Hematopoietic multipotent progenitor cell treated with erythropoietin and hydrocortisone succinate and interleukin-3 and kit ligand, for 15 days (in vitro differentiated cells): ENCODE results near the gene ZBTB7C.

Experiments used
- DNase-seq: peaks from one replicate; pipeline ENCODE4 v3.0.0-alpha.2; 2015; ENCODE audit warnings: low spot score

ZBTB7C gene

DNA sequence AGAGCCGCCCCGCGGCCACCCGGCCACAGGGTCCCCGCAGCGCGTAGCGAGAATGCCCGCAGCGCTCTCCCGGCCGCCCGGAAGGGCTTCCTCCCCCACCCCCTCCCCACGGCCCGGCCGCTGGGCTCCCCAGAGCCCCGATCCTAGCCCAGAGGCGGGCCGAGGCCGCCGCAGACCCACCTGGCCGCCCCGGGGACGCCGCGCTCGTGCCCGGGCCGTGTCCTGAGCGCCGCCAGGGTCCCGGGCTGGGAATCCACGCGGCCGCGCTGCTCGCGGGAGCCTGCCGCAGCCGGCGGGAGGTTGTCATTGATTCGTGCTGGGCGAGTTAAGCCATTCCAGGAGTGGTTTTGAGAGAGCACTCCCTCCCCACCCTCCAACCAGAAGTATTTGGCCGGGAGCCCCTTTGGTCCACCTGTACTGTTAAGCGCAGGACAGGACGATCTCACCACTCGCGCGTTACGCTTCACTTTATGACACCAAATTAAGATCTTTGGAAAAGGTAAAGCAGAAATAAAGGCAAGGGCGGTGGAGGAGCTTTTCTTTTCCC, 272.3 kb downstream of the ZBTB7C start:
- DNase-seq, result no peak

GRCh38 chr18:48136051-48136826, 272.9 kb downstream of the ZBTB7C start:
- no peak for DNase-seq

GRCh38 chr18:48135436-48135966, 273.7 kb downstream of the ZBTB7C start:
- no peak for DNase-seq

- no peak for DNase-seq
These were observed 274.6 kb downstream of the ZBTB7C start for GRCh38 chr18:48134609-48135008.

GRCh38 chr18:48133671-48134251, 275.4 kb downstream of the ZBTB7C start:
- DNase-seq, result no peak

DNA sequence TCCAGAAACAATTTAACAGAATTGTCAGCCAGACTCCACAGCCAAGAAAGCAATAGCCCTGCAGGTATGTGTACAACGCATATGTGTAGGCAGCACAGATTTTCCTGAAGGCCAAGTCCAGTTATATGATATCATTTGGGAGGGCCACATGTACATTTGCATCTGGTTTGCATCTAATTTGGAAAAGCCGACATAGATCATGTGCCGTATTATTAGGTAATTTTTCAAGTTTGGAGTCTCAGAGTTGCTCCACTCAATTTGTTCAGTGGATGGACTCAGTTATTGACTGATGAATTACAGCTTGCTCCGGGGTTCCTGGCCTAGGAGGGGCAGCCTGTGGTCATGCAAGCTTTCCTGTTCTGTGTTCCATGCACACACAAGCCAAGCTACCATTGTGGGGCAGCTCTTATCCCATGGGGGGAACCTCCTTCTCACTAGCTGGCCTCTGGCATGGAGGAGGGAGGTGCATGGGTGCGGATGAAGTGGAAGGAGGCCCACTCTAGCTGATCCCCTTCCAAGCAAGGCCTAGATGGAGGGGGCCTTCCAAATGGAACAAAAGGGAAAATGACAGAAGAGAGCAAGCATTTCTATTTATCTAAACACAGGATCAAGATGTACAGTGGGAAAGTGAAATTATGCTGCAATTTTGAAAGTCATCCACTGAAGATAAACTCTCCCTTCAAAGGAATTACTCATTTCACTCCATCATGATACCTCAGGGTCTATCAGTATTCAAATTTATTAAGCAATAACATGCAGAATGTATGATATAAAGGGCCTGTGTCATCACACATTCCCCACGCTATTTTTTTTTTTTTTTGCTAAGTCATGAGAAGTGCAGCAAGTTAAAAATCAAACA, 276.2 kb downstream of the ZBTB7C start:
- DNase-seq, result no peak

DNA sequence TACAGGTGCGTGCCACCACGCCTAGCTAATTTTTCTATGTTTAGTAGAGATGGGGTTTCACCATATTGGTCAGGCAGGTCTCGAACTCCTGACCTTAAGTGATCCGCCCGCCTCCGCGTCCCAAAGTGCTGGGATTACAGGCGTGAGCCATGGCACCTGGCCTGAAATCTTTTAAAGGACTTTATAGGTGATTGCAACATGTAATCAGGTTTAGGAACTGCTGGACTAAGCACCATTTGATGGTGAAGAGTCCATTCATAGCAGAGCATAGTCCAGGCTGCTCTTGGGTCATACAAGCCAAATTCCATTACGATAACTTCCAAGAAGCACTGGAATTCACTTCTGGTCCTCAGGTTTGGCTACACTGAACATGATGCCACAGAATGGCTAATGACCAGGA, 278.1 kb downstream of the ZBTB7C start:
- DNase-seq, result no peak

DNA sequence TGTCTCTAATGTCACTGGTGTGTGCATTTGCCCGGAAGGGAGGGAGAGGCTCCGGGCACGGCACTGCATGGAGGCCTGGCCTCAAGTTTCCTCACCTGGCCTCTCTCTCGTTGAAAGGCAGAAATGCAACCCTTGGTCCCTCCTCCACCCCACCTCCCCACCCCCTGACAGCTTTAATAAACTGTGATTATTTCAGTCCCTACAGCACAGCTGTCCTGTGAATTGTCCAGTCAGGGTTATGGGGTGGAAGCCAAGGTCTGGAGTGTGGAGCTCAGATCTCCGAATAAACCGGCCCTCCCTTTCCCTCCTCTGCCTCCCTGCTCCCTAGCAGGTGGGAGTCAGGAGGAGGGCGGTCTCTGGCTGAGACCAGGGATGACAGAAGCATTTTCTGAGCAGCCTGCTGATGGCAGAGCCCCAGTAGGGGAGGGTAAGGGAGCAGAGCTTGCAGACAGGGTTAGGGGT, 279.5 kb downstream of the ZBTB7C start:
- no peak for DNase-seq

DNA sequence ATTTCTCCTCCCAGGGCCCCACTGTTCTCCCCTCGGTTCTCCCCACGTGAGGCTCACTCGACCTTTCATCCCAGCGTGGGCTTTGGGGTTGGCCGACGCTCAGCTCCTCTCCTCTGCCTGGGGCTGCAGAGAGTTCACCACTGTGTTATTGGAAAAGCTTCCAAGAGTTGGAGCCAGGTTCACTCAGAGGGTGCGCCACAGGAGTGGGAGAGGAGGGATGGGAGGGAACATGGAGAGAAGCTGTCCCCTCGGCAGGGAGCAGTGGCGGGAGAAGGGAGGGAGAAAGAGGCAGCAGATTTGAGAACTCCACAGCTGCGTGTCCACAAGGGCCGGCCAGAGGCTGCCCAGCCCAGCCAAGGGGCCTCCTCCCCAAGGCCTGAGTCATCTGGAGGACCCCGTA, 281.6 kb downstream of the ZBTB7C start:
- DNase-seq, result no peak

DNA sequence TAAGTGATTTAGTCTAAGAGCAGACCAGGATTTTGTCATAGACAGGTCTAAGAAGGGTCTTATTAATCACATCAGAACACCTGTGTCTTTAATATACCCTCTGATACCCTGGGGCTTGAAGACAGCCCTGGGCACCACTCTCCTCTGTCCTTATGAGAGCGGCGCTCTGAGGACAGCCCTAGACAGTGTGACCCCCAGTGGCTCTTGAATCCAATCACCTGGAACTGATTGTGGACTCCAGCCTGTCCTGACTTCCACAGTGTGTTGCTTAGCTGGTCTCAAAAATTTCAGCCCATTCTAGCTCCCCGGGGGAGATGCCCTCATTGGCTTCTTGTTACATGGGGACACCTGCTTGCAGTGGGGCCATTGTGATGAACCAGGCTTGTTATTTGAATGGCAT, 282.9 kb downstream of the ZBTB7C start:
- DNase-seq, result no peak

GRCh38 chr18:48125724-48126123, 283.5 kb downstream of the ZBTB7C start:
- no peak for DNase-seq

- no peak for DNase-seq
These were observed 284.1 kb downstream of the ZBTB7C start for GRCh38 chr18:48124857-48125626.

DNA sequence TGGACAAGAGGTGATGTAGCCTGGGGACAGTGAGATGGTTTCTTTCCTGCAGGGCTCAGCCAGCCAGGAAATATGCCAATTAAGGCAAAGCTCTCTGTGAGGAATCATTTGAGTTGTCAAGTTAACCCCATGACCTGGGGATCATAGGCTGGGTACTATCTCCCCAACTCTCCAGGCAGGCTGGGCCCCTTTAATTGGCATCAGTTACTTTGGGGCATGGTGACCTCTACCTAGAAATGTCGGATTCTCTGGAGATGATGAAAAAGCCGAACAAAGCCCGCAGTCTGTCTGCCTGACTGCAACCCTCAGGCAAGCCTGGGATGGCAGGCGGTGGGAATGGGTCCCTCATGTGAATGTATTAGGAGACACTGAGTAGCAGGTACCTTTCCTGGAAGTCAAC, 285.2 kb downstream of the ZBTB7C start:
- no peak for DNase-seq

- DNase-seq, result no peak
These were observed 285.9 kb downstream of the ZBTB7C start for GRCh38 chr18:48123324-48123723.

GRCh38 chr18:48122816-48123215, 286.4 kb downstream of the ZBTB7C start:
- DNase-seq, result no peak

DNA sequence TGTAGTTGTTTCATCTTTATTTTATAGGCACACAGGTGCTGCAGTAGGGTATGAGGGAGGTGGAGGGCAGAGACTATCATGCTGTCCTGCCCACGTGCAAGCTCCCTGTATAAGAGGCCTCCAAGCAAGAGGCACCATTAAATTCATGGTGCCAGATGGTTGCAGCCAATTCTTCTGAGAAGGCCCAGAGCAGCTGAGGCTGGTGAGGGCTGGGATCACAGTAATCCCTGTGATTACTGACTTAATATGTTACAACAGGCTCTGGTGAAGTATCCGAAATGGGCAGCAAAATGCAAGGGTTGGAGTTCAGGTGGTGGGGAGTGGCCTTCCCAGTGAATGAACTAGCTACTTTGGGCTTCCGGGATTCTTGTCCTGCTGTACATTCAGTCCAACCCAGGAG, 286.8 kb downstream of the ZBTB7C start:
- DNase-seq, result no peak

DNA sequence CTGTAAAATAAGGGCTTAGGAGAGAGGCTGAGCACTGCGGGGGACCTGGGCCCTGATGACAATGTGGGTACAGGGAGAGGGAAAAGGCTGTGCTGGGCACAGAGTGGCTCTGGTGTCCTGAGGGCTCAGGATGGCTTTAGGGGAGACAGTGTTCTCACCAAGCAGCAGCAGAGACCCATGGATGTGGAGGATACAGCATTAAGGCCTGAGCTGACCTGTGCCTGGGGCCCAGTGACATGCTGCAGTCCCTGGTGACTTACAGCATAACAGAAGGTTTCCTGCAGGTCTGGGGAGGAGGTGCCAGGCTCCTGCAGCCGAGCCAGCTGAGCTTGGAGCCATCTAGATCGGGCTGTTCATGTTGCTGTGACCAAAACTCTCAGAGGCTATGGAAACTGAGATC, 287.4 kb downstream of the ZBTB7C start:
- DNase-seq, result no peak

DNA sequence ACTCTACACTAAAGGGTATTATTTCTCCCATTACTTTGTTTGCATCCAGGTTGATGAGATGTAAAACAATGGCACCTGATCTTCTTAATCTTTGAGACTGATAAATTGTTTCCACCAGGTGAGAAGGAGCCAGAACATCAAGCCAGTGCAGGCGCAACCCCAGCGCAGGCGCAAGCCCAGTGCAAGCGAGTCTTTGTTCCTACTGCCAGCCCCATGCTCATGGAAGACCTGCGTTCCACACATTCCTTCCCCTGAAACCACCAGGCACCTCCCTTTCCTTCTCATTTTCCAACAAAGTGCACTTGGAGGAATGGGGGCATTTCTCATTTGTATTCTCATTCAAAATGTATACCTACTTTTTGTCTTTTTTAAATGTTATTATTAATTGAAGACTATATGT, 290.0 kb downstream of the ZBTB7C start:
- no peak for DNase-seq

DNA sequence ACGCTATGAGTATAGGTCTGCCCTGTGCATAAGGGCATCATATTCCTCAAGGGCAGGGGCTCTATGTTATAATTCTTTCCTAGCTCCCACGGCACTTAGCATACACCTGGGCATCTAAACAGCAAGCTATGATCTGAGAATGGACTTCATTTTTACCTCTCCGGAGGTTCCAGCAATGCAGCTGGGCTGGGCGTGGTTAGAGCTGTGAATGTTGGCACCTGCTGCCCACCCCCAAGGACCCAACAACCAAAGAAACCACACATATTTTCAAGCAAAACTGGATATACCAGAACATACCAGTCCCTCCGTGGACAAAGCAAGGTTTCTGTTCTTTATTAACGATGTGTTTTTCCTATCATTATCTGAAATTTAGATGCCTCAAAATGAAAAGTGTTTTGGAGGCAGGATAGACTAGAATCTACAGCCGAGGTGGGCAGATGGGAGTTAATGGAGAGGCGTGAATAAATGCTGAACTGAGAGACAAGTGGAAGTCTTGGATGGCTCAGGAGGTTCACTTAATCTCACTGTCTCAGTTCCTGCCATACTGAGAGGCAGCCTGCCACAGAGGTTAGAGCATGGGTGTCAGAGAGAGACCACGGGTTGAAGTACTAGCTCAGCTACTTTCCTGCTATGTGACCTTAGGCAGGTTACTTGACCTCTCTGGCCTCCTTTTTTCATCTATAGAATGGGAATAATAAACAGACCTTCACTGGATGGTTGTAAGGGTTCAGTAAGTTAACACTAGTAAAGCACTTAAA, 292.1 kb downstream of the ZBTB7C start:
- no peak for DNase-seq

- DNase-seq, result no peak
These were observed 293.2 kb downstream of the ZBTB7C start for GRCh38 chr18:48116017-48116416.

DNA sequence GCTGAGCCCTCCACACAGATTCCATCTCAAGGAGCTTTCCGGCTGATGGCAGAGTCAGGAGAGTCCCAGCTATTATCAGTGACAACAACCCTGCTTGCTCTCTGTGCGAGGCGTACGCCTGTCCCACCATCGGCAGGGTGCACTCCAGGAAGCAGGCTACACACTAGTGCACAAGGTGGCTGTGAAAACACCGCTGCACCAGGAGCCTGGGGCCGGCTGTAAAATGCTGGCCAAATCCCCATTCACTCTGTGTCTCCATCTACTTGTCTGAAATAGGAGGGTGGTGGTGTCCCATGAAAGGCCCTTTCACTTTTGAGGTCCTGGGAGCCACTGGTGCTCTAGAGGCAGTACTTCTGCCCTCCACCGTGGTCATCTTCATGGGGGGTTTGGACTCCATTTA, 295.5 kb downstream of the ZBTB7C start:
- no peak for DNase-seq
